22Rv1 (cell line): Measurements from ENCODE around the gene CEP135.

Source experiments
- H3K27ac ChIP-seq: fragments of 450-650 bp; 2 replicates; pipeline ENCODE4 v1.5.1; 2017
- ZFX ChIP-seq: fragments of 450-650 bp; IDR thresholded peaks from 2 replicates; pipeline ENCODE4 v1.6.1; 2017; ENCODE audit warnings: antibody characterized with exemption, borderline replicate concordance
- TF ChIP-seq, protein P1 (sequence below): fragments of 450-650 bp; IDR thresholded peaks from 2 replicates; pipeline ENCODE4 v1.5.1; 2017; ENCODE audit warnings: mild to moderate bottlenecking

Gene CEP135

DNA sequence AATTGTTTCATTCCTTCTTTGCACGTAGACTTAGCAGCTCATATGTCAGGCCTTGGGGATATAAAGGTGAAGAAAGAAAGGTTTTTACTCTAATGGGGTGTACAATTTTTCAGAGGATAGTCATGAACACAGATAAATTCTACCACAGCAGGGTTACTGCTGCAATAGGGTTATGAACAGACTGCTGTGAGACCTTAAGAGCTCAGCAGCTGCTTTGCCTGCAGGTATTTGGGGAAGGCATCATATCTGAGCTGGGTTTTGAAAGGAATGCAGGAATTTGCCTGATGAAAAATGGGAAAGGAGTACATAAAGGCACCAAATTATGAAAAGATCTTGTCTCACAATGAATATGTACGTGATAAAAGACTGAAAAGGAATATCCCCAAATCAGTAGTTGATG, 128.9 kb downstream of the CEP135 start:
- TF ChIP-seq, protein P1, sequence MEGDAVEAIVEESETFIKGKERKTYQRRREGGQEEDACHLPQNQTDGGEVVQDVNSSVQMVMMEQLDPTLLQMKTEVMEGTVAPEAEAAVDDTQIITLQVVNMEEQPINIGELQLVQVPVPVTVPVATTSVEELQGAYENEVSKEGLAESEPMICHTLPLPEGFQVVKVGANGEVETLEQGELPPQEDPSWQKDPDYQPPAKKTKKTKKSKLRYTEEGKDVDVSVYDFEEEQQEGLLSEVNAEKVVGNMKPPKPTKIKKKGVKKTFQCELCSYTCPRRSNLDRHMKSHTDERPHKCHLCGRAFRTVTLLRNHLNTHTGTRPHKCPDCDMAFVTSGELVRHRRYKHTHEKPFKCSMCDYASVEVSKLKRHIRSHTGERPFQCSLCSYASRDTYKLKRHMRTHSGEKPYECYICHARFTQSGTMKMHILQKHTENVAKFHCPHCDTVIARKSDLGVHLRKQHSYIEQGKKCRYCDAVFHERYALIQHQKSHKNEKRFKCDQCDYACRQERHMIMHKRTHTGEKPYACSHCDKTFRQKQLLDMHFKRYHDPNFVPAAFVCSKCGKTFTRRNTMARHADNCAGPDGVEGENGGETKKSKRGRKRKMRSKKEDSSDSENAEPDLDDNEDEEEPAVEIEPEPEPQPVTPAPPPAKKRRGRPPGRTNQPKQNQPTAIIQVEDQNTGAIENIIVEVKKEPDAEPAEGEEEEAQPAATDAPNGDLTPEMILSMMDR = no peak
- no peak for TF ChIP-seq ZFX
- H3K27ac ChIP-seq = no peak overlapping the region

DNA sequence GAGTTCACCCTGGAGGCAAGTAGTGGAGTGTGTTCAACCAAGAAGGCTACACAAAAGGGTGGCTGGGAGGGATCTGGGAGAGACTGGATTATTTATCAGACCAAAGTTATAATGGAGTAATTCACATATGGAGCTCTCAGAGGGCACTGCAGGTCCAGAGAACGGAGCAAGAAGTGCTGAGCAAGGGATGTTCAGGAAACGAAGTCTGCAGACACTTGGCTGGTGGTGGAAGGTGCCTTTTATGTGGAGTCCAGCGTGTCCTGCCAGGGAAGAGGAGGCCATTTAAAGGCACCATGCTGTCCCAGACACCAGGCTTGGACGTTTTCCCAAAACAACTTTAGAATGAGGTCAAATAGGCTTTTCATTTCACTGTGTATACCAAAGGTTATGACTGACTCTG, 130.1 kb downstream of the CEP135 start:
- no peak overlapping the region for H3K27ac ChIP-seq
- no peak for TF ChIP-seq ZFX

DNA sequence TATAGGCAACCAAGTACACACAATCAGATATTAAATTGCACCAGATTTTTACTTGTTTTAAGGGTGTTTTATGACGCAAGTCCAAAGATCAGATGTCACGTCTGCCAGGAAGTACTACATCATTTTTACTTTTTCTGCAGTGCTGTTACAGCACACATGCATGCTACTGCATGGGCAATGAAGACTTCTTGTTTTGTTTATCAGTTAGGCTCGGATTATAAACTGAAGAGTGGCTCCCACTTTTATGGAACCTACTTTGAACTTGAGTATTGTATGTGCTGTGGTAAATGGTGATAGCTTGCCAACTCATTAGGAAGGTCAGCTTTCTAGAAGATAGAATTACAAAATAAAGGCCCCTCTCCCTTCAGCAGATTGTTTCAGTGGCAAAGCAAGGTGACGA, 131.6 kb downstream of the CEP135 start:
- TF ChIP-seq ZFX = no peak
- TF ChIP-seq, protein P1 = no peak

DNA sequence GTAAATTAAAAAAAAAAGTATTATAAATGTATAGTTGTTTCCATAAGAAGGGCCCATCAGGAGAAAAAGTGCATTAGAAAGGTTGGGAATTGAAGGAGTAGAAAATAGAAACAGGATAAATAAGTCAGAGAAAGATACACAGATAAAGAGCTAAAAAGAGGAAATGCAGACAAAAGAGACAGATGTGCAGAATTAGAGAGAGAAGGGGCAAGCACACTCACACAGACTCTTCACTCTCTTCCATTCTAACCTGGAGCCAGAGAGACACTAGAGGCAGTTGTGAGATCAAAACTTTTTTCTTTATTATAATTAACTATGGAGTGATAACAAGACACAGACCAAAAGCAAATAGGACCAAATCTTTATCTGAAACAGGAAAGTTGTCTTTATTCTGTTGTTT, 134.1 kb downstream of the CEP135 start:
- TF ChIP-seq ZFX = no peak
- TF ChIP-seq, protein P1 = no peak
- H3K27ac ChIP-seq = no peak overlapping the region

More for the DNA sequence above, 131.6 kb downstream of the CEP135 start:
- H3K27ac ChIP-seq = no peak overlapping the region
